Measurements from ENCODE around the gene ATXN1. TPM values are rescaled to one million over a fixed set of nuclear protein-coding genes. Genes with fewer than 3 reads are reported as not detected.

ATXN1 gene
- polyA plus RNA-seq, 1 of the 3 experiments (the other 2 are of a cell fraction): 7.9 TPM

DNA sequence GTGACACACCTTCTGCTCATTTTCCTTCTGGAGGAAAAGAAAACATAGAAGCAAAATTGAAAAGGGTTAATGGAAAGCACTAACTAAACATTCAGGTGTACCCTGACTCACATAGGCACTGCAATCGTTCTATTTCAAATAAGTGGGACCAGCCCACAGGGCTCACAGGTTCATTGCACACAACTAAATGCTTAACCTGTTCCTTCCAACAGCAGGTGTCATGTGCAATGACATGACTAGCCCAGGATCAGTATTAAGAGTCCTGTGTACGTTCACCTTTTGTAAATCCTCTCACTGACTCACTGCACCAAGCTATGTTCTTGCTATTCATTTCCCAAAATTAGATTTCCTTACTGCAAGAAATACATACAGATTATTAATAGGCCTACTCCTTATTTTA lies 371.6 kb downstream of the ATXN1 start (continued):
- TF ChIP-seq, protein P1, sequence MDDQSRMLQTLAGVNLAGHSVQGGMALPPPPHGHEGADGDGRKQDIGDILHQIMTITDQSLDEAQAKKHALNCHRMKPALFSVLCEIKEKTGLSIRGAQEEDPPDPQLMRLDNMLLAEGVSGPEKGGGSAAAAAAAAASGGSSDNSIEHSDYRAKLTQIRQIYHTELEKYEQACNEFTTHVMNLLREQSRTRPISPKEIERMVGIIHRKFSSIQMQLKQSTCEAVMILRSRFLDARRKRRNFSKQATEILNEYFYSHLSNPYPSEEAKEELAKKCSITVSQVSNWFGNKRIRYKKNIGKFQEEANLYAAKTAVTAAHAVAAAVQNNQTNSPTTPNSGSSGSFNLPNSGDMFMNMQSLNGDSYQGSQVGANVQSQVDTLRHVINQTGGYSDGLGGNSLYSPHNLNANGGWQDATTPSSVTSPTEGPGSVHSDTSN (IDR thresholded peaks at IDR 0.05): no peak
- no peak for TF ChIP-seq FOXJ3 (CRISPR knock-in tag; IDR thresholded peaks at IDR 0.05)
- TF ChIP-seq RAD21 (IDR thresholded peaks at IDR 0.05; ENCODE audit: low read length): no peak
- no peak for TF ChIP-seq FOXM1 (IDR thresholded peaks at IDR 0.05; ENCODE audit: low read depth)
- no peak for TF ChIP-seq RFX5 (IDR thresholded peaks at IDR 0.05; ENCODE audit: low read length)
- no peak for TF ChIP-seq SMC3 (IDR thresholded peaks at IDR 0.05; ENCODE audit: low read depth, low read length)
- no peak for TF ChIP-seq NRF1 (IDR thresholded peaks at IDR 0.05; ENCODE audit: low read depth, low read length)
- TF ChIP-seq, protein P2, sequence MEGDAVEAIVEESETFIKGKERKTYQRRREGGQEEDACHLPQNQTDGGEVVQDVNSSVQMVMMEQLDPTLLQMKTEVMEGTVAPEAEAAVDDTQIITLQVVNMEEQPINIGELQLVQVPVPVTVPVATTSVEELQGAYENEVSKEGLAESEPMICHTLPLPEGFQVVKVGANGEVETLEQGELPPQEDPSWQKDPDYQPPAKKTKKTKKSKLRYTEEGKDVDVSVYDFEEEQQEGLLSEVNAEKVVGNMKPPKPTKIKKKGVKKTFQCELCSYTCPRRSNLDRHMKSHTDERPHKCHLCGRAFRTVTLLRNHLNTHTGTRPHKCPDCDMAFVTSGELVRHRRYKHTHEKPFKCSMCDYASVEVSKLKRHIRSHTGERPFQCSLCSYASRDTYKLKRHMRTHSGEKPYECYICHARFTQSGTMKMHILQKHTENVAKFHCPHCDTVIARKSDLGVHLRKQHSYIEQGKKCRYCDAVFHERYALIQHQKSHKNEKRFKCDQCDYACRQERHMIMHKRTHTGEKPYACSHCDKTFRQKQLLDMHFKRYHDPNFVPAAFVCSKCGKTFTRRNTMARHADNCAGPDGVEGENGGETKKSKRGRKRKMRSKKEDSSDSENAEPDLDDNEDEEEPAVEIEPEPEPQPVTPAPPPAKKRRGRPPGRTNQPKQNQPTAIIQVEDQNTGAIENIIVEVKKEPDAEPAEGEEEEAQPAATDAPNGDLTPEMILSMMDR (IDR thresholded peaks at IDR 0.05): no peak
- no peak for TF ChIP-seq MEF2A (IDR thresholded peaks at IDR 0.05; ENCODE audit: borderline replicate concordance, low read depth)
- TF ChIP-seq, protein P3, sequence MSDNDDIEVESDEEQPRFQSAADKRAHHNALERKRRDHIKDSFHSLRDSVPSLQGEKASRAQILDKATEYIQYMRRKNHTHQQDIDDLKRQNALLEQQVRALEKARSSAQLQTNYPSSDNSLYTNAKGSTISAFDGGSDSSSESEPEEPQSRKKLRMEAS (IDR thresholded peaks at IDR 0.05; ENCODE audit: low read depth): no peak
- TF ChIP-seq POLR2AphosphoS5 (IDR thresholded peaks at IDR 0.05; ENCODE audit: low read depth, low read length): no peak

DNA sequence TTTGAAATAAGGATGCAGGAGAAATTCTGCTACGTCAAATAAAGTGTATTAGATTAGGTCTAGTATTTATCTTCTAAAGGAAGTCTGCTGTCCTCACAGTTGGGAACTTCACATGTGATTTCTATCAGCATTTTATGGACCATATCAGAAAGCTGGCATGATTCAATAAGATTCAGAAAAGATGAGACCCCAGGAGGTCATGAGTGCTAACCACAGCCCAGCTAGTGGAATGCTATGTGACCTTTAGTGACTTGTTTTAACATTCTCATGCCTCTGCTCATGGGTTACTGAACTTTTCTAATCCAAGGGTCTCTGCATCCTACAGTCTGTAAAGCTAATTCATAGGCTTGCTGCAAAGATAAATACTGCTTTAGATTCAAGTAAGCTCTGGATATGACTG lies 372.8 kb downstream of the ATXN1 start:
- Histone ChIP-seq H3K27me3 (ENCODE audit: insufficient read depth) (no peaks in the 10 kb centered on the region), H2AFZ (ENCODE audit: low read depth) (no peak overlapping the region), H3K4me3 (ENCODE audit: low read depth in 2 of 2, low read length in 1 of 2) (no peak overlapping the region), H3K36me3 (replicated peaks in 1 of 2; ENCODE audit: control insufficient read depth in 1 of 2, insufficient read depth in 2 of 2, low read length in 1 of 2) (peaks cover 2 to 8% of the 10 kb centered on the region in 2 experiments), H3K4me2 (no peak overlapping the region), H3F3A (replicated peaks; ENCODE audit: insufficient read depth) (peaks cover 13% of the 10 kb centered on the region), H3K4me1 (ENCODE audit: control insufficient read depth in 1 of 2, insufficient read depth in 2 of 2, low read depth in 1 of 2, low read length in 1 of 2) (peaks cover 11 to 17% of the 10 kb centered on the region in 2 experiments), H3K9me3 (no peaks in the 10 kb centered on the region), H4K20me1 (ENCODE audit: insufficient read depth) (no peaks in the 10 kb centered on the region), H3K27ac (ENCODE audit: low read depth in 2 of 2, low read length in 1 of 2) (no peak overlapping the region), H3K9ac (no peak overlapping the region), H3K9me2 (no peaks in the 10 kb centered on the region), H3K79me2 (ENCODE audit: insufficient read depth) (no peaks in the 10 kb centered on the region)
- DNase-seq: no peak
- ChIA-PET POLR2A (no interaction called here), CTCF (interaction anchor here (1.5 kb wide), 1 partner anchor 21 kb away, joined by 3 read pairs; no protein-coding TSS in a partner anchor)
- TF ChIP-seq TCF12 (IDR thresholded peaks at IDR 0.05) (peak; percentile 25; the same call in 1 of the 2 replicates), NFIC (IDR thresholded peaks at IDR 0.05; ENCODE audit: borderline replicate concordance) (no peak)
- WGBS (ENCODE audit: low lambda C conversion rate): 58% methylated on average over 1 of the region's 1 CpG

DNA sequence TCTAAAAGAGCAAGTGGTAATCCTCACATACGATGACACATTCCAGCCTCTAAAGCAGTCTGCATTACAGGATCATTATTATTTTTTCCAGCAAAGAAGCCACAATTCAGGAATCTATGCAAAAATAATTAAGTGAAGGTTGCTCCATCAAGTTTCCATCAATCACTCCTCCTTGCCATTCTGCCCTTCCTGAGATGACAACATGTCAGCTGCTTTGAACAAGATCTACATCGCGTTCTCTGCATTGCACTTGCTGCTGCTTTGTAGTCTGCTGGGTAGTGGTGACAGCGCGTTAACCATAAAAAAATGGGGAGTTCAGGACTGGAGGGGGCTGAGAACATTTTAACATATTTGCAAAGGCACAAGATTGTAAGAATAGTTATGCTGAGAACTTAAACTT lies 375.2 kb downstream of the ATXN1 start:
- H2AFZ ChIP-seq (ENCODE audit: low read depth): no peak overlapping the region
- no peaks in the 10 kb centered on the region for H4K20me1 ChIP-seq (ENCODE audit: insufficient read depth)
- H3K27ac ChIP-seq (ENCODE audit: low read depth in 2 of 2, low read length in 1 of 2): no peak overlapping the region
- H3K9me3 ChIP-seq: no peaks in the 10 kb centered on the region
- ChIA-PET POLR2A (no interaction called here), CTCF (interaction anchor here (0.6 to 1.1 kb wide), 3 partner anchors 9 to 64 kb away, joined by 3 read pairs; no protein-coding TSS in a partner anchor)
- H3K9me2 ChIP-seq: no peaks in the 10 kb centered on the region
- H3K27me3 ChIP-seq (ENCODE audit: insufficient read depth): no peaks in the 10 kb centered on the region
- no peak overlapping the region for H3K4me3 ChIP-seq (ENCODE audit: low read depth in 2 of 2, low read length in 1 of 2)
- H3F3A ChIP-seq (replicated peaks; ENCODE audit: insufficient read depth): no peaks in the 10 kb centered on the region
- 97% methylated on average over 5 of the region's 5 CpGs for WGBS (ENCODE audit: low lambda C conversion rate)
- no peak for DNase-seq
- peaks cover 2 to 8% of the 10 kb centered on the region in 2 experiments for H3K36me3 ChIP-seq (replicated peaks in 1 of 2; ENCODE audit: control insufficient read depth in 1 of 2, insufficient read depth in 2 of 2, low read length in 1 of 2)
- H3K79me2 ChIP-seq (ENCODE audit: insufficient read depth): no peaks in the 10 kb centered on the region
- H3K9ac ChIP-seq: no peak overlapping the region
- peaks cover 0 to 15% of the 10 kb centered on the region in 2 experiments; a peak in 2 of 4 replicates for H3K4me1 ChIP-seq (ENCODE audit: control insufficient read depth in 1 of 2, insufficient read depth in 2 of 2, low read depth in 1 of 2, low read length in 1 of 2)
- no peak overlapping the region for H3K4me2 ChIP-seq
- TF ChIP-seq TCF12 (IDR thresholded peaks at IDR 0.05) (no peak), CHD2 (IDR thresholded peaks at IDR 0.05; ENCODE audit: low read length, partially characterized antibody) (no peak), POLR2AphosphoS5 (IDR thresholded peaks at IDR 0.05; ENCODE audit: low read depth, low read length) (no peak), JUND (IDR thresholded peaks at IDR 0.05) (no peak), MEF2A (IDR thresholded peaks at IDR 0.05; ENCODE audit: borderline replicate concordance, low read depth) (no peak), TAF1 (IDR thresholded peaks at IDR 0.05; ENCODE audit: borderline replicate concordance, low read depth, low read length) (no peak), GATA2 (CRISPR knock-in tag; IDR thresholded peaks at IDR 0.05) (no peak), RCOR1 (IDR thresholded peaks at IDR 0.05; ENCODE audit: low read length) (no peak), NFIC (IDR thresholded peaks at IDR 0.05; ENCODE audit: borderline replicate concordance) (no peak), NRF1 (IDR thresholded peaks at IDR 0.05; ENCODE audit: low read depth, low read length) (no peak), FOXJ3 (CRISPR knock-in tag; IDR thresholded peaks at IDR 0.05) (no peak), MXI1 (IDR thresholded peaks at IDR 0.05; ENCODE audit: low read depth, low read length) (no peak)
- TF ChIP-seq, protein P1 (IDR thresholded peaks at IDR 0.05): no peak
- TF ChIP-seq, protein P2 (IDR thresholded peaks at IDR 0.05): no peak
- TF ChIP-seq, protein P3 (IDR thresholded peaks at IDR 0.05; ENCODE audit: low read depth): no peak

All from SK-N-SH (cell line).